HFFc6 (cell line): ENCODE data around the gene FAM53A. TPM values are rescaled to one million over a fixed set of nuclear protein-coding genes. Genes with fewer than 3 reads are reported as not detected.

Experiments
- DNase-seq: peaks from one replicate; pipeline ENCODE4 v3.0.0-alpha.2; 2018
- H3K27ac Mint-ChIP-seq: 2 replicates; pipeline ENCODE4 v1.8.0; 2020; ENCODE audit warnings: mild to moderate bottlenecking, mixed read lengths
- H3K27me3 Mint-ChIP-seq: 2 replicates; pipeline ENCODE4 v1.8.0; 2021; ENCODE audit warnings: mild to moderate bottlenecking, moderate library complexity, mixed read lengths; ENCODE audit not compliant: insufficient read depth
- H3K36me3 Mint-ChIP-seq: 2 replicates; pipeline ENCODE4 v1.8.0; 2021; ENCODE audit warnings: low read depth, mixed read lengths
- H3K4me1 Mint-ChIP-seq: 2 replicates; pipeline ENCODE4 v1.8.0; 2020; ENCODE audit warnings: low read depth, mixed read lengths
- H3K4me3 Mint-ChIP-seq: 2 replicates; pipeline ENCODE4 v1.8.0; 2020; ENCODE audit warnings: mild to moderate bottlenecking, moderate library complexity, mixed read lengths
- H3K9me3 Mint-ChIP-seq: 2 replicates; pipeline ENCODE4 v1.8.0; 2020; ENCODE audit warnings: mild to moderate bottlenecking, mixed read lengths
- total RNA-seq, 6 experiments: library from RNA; stranded (reverse); fragmentation: NEBNext Ultra II Directional; extraction: Animal tissue kit (Norgen Biotek cat#: 25700); gene quantifications; 2 replicates in 1 of 6; 3 replicates in 5 of 6; pipeline ENCODE4 v1.2.3, GENCODE V29; 2021
- TF ChIP-seq, protein P1 (sequence below): fragments of 200-600 bp; sonication (generic); IDR thresholded peaks from 2 replicates; pipeline ENCODE4 v1.5.0; 2021; ENCODE audit warnings: antibody characterized with exemption, mild to moderate bottlenecking

FAM53A gene
- total RNA-seq, 6 experiments from 2014 or later: 2.3 to 3.2 (median 2.7) TPM

DNA sequence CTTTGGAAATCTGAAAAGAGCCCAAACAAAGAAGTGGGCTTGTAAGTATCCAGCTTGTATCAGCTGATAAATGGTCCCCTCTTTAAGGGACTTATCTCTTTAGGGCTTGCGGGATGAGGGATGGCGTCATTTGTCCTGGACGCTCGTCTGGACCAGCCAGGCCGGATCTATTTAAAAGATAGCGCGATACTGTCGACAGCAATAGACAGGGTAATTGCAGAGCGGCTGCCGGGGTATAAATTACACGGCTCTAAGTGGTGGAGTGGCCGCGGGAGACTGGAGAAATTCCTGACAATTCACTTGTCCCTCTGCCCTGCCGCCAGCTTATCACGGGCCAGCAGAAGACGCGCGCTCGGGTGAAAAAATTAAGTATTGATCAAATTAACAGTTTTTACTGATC is 90.7 kb downstream of the FAM53A start:
- peaks cover 10% of the 10 kb centered on the region for H3K27me3 Mint-ChIP-seq
- H3K36me3 Mint-ChIP-seq: peaks cover 15% of the 10 kb centered on the region
- peaks cover 33% of the 10 kb centered on the region for H3K9me3 Mint-ChIP-seq
- H3K4me1 Mint-ChIP-seq: no peaks in the 10 kb centered on the region
- H3K4me3 Mint-ChIP-seq: no peak overlapping the region
- TF ChIP-seq, protein P1, sequence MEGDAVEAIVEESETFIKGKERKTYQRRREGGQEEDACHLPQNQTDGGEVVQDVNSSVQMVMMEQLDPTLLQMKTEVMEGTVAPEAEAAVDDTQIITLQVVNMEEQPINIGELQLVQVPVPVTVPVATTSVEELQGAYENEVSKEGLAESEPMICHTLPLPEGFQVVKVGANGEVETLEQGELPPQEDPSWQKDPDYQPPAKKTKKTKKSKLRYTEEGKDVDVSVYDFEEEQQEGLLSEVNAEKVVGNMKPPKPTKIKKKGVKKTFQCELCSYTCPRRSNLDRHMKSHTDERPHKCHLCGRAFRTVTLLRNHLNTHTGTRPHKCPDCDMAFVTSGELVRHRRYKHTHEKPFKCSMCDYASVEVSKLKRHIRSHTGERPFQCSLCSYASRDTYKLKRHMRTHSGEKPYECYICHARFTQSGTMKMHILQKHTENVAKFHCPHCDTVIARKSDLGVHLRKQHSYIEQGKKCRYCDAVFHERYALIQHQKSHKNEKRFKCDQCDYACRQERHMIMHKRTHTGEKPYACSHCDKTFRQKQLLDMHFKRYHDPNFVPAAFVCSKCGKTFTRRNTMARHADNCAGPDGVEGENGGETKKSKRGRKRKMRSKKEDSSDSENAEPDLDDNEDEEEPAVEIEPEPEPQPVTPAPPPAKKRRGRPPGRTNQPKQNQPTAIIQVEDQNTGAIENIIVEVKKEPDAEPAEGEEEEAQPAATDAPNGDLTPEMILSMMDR: no peak
- no peak for DNase-seq
- H3K27ac Mint-ChIP-seq: no peak overlapping the region

DNA sequence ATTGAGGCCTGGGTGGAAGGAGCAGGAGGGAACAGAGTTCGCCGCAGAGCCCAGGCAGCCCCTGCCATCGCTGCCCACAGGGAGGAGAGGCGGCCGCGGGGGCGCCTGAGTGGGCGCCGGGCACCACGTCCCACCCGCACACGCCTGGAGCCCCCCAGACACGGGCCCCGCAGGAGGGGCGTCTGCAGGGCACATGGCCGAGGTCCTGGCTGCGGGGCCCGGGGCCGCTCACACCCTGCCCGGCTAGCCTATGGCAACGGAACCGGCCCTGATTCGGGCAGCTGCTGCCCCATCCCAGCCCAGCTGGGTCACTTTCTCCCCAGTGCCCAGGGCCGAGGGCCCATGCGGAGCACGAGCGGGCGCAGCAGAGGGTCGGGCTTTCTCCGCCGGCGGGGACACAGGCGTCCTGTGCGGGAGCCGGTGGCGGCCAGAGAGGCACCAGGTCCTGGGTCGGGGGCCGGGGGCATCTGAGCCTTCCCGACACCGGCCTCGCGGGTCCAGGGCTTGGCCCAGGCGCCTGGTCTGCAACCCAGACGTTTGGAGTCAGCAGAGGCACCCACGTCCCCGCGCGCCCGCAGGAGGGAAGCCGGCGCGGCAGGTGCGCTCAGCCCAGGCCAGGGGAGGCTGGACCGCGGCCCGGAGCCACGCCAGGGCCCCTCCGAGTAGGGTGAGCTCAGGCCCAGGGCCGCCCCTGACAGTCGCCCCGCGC is 91.2 kb downstream of the FAM53A start:
- H3K36me3 Mint-ChIP-seq: peaks cover 15% of the 10 kb centered on the region

DNA sequence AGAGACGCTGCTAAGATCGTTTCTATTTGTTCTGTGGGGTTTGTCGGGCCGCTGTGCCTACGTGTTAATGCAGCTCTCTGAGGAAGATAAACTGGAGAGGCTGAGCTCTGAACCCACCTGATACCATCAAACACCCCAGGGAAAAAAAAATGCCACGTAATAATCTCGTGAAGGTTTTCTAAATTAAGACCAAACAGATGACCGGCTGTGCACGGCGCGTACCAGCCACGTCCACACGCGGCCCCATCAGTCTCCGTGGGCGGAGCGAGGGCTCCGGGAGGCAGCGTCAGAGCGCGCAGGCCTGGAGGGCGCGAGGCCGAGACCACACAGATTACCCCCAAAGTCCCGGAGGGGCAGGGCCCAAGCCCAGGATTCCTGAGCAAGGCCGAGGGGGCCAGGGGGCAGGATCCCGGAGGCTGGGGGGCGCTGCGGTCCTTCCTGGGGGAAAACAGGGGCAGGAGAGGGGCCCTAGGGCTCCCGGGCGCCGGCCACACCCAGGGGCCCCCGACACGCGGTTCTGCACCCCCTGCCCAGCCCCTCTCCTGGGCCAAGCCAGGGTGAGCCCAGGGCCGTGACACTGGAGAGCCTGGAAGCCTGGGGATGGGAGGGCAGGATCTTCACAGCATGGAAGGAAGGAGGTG is 91.9 kb downstream of the FAM53A start:
- peaks cover 18% of the 10 kb centered on the region for H3K27me3 Mint-ChIP-seq
- H3K9me3 Mint-ChIP-seq: peaks cover 36% of the 10 kb centered on the region
- no peak overlapping the region for H3K4me3 Mint-ChIP-seq
- TF ChIP-seq, protein P1: no peak
- H3K36me3 Mint-ChIP-seq: peaks cover 15% of the 10 kb centered on the region
- H3K27ac Mint-ChIP-seq: no peak overlapping the region
- DNase-seq: no peak
- H3K4me1 Mint-ChIP-seq: no peaks in the 10 kb centered on the region

More for the DNA sequence above, 91.2 kb downstream of the FAM53A start:
- H3K4me3 Mint-ChIP-seq: no peak overlapping the region
- TF ChIP-seq, protein P1: no peak
- peaks cover 36% of the 10 kb centered on the region for H3K9me3 Mint-ChIP-seq
- DNase-seq: no peak
- H3K27ac Mint-ChIP-seq: no peak overlapping the region
- H3K27me3 Mint-ChIP-seq: peaks cover 16% of the 10 kb centered on the region
- no peaks in the 10 kb centered on the region for H3K4me1 Mint-ChIP-seq

DNA sequence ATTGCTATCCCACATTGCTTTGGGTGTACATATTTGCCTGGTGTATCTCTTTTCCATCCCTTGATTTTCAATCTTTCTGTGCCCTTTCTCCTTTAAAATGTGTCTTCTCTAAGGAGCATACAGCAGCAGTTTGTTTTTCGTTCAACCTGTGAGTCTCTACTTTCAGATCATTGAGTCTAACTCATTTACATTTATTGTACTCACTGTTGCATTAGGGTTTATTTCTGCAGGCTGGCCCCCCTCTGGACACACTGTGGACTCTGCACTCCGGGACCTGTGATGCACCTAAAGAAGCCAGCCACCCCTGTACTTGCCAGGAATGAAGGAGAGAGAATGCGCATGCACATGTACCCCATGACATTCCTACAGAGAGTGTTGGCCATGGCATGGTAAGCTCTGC is 93.0 kb downstream of the FAM53A start:
- Mint-ChIP-seq H3K27me3 (peaks cover 18% of the 10 kb centered on the region), H3K4me3 (no peak overlapping the region), H3K36me3 (peaks cover 15% of the 10 kb centered on the region), H3K4me1 (no peaks in the 10 kb centered on the region), H3K27ac (no peak overlapping the region), H3K9me3 (peaks cover 36% of the 10 kb centered on the region)
- DNase-seq: no peak
- TF ChIP-seq, protein P1: no peak

DNA sequence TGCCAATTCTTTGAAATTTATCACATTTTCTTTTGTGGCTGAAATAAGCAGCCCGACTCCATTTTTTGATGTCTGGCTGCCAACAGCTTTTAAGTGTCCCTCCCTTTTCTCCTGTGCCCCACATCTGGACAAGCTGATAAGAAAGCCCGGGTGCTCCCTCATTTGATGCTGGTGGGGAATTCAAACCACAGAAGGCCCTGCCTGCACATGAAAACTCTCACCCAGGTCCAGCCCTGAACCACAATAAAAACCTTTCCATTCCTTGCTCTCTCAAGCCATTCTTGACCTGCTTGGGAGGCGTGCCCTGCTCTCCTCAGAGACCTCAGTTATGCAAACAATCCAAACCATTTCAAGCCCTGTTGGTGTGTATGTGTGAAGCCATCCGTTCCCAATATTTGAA is 93.9 kb downstream of the FAM53A start:
- no peaks in the 10 kb centered on the region for H3K4me1 Mint-ChIP-seq
- no peak for DNase-seq
- peaks cover 18% of the 10 kb centered on the region for H3K27me3 Mint-ChIP-seq
- peaks cover 15% of the 10 kb centered on the region for H3K36me3 Mint-ChIP-seq
- H3K27ac Mint-ChIP-seq: no peak overlapping the region
- TF ChIP-seq, protein P1: no peak
- peaks cover 36% of the 10 kb centered on the region for H3K9me3 Mint-ChIP-seq
- no peak overlapping the region for H3K4me3 Mint-ChIP-seq

Other genes with a start within 250 kb of the FAM53A start
- gene SLBP, start 28.0 kb upstream of the FAM53A start, total RNA-seq: 10 to 100 TPM; 44.7 to 61.9 (median 58.4) TPM
- 10 to 100 TPM; 24.6 to 36.7 (median 27.7) TPM for gene TMEM129, start 37.0 kb upstream of the FAM53A start, total RNA-seq
- gene TACC3, start 37.2 kb upstream of the FAM53A start, total RNA-seq: 10 to 100 TPM; 44.2 to 95.3 (median 93.3) TPM
- 1 to 10 TPM in 1 of 6 experiments, under 1 TPM in 5; 0.59 to 1.6 (median 0.75) TPM for gene FGFR3, start 109.0 kb upstream of the FAM53A start, total RNA-seq
- 10 to 100 TPM; 47.4 to 64.0 (median 53.3) TPM for gene LETM1, start 171.8 kb upstream of the FAM53A start, total RNA-seq
- 100 to 1,000 TPM in 4 of 6 experiments, 10 to 100 TPM in 2; 65.2 to 121 (median 109) TPM for gene NSD2, start 187.1 kb upstream of the FAM53A start, total RNA-seq